Gastrocnemius medialis (tissue), 4 donors: ENCODE measurements around the gene COL19A1.

ENCODE experiments used
- POLR2A ChIP-seq, 2 donors: fragments of 450-650 bp; IDR thresholded peaks; one replicate each; pipeline ENCODE4 v1.6.1; 2017; ENCODE audit warnings: antibody characterized with exemption in 2 of 2, mild to moderate bottlenecking in 2 of 2, moderate library complexity in 2 of 2
- TF ChIP-seq, protein P1 (sequence below), 5 experiments: fragments of 450-650 bp in 3 of 5; fragments of 200-600 bp in 2 of 5; sonication (generic) in 2 of 5; IDR thresholded peaks in 4 of 5; conservative IDR thresholded peaks in 1 of 5; 1 replicate in 4 of 5; 2 replicates in 1 of 5; pipeline ENCODE4 v1.5.1; 2016 to 2019; ENCODE audit warnings: antibody characterized with exemption in 5 of 5, mild to moderate bottlenecking in 3 of 5, moderate library complexity in 3 of 5

- no peak for TF ChIP-seq POLR2A (IDR thresholded peaks at IDR 0.05)
- TF ChIP-seq, protein P1, sequence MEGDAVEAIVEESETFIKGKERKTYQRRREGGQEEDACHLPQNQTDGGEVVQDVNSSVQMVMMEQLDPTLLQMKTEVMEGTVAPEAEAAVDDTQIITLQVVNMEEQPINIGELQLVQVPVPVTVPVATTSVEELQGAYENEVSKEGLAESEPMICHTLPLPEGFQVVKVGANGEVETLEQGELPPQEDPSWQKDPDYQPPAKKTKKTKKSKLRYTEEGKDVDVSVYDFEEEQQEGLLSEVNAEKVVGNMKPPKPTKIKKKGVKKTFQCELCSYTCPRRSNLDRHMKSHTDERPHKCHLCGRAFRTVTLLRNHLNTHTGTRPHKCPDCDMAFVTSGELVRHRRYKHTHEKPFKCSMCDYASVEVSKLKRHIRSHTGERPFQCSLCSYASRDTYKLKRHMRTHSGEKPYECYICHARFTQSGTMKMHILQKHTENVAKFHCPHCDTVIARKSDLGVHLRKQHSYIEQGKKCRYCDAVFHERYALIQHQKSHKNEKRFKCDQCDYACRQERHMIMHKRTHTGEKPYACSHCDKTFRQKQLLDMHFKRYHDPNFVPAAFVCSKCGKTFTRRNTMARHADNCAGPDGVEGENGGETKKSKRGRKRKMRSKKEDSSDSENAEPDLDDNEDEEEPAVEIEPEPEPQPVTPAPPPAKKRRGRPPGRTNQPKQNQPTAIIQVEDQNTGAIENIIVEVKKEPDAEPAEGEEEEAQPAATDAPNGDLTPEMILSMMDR (IDR thresholded peaks at IDR 0.05 in 4 of 5, conservative IDR thresholded peaks at IDR 0.05 in 1 of 5) = no peak
Observed at GRCh38 chr6:69900869-69901268, 34.5 kb downstream of the COL19A1 start.
